Measurements from ENCODE around the gene ZBTB22.

DNA sequence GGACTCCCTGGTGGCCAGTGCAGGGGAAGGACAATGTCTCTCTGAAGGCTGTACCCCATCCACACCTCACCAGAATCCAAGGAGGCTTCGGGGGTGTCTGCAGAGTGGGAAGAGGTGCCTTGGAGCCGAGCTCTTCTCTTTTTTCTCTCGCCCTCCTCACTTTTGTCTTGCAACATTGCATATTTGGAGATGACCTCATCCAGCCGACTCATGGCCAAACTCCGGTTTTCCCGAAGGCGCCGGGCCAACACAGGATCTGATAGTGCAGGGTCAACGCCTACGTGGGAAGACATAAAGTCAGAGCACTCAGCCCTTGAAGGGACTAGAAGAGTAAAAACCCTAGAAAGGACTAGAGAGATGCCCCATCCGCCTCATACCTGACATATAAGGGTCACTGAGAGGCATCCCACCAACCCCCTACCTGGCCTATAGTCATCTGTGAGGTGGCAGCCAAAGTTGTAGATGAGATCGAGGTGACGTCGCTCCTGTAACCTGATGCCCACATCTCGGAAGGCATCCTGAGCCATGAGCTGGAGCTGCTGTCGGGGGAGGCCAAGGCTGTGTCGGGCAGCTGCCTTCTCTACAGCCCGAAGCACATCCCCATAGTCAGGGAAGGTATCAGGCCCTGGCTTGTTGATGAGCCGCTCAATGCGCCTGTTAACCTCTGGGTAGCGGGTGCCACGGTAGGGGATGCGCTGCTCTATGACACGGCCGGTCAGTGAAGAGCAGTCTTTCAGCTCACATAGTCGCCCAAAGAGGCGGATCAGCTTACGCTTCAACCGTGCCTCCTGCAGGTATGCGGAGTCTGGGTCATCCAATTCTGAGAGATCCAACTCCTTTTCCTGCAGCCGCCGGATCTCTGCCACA lies 3.0 kb upstream of the ZBTB22 start:
- TF ChIP-seq CTCF (IDR thresholded peaks at IDR 0.05; ENCODE audit: insufficient read depth, low read length) (no peak), SPI1 (IDR thresholded peaks at IDR 0.05; ENCODE audit: borderline replicate concordance, low read depth) (no peak), POLR2AphosphoS5 (IDR thresholded peaks at IDR 0.05; ENCODE audit: low read depth) (no peak)

All from HL-60 (cell line).